Astrocyte of the spinal cord (primary cell): Measurements from ENCODE around the gene SUPT3H.

Experiments used
- DNase-seq: peaks from one replicate; pipeline ENCODE4 v3.0.0; 2011; ENCODE audit warnings: low read depth, low spot score
- H3K4me3 ChIP-seq: 2 replicates; pipeline ENCODE4 v1.5.1; 2011; ENCODE audit warnings: low read depth, mild to moderate bottlenecking, low read length, moderate library complexity
- in situ Hi-C: cut with HindIII; loops from 2 replicates; pipeline ENCODE4 v1.10.0; 2017; ENCODE audit warnings: low sequenced_read_pairs
- TF ChIP-seq, protein P1 (sequence below): IDR thresholded peaks from 2 replicates; pipeline ENCODE4 v1.5.1; 2012; ENCODE audit warnings: low read depth, mild to moderate bottlenecking, low read length, inconsistent platforms

Gene SUPT3H

DNA sequence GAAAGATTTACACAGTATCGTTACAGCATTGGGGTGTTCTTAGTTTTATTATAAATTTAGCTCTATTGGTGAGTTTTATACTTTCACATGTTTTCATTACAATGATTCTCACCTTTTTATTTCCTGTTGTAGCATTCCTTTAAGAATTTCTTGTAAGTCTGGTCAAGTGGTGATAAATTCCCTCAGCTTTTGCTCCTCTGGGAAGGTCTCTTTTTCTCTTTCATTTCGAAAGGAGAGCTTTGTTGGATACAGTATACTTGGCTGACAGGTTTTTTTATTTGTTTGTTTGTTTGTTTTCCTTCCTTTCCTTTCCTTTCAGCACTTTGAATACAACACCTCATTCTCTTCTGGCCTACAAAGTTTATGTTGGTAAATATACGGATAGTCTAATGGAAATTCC is 299.3 kb downstream of the SUPT3H start:
- no peak overlapping the region for H3K4me3 ChIP-seq
- TF ChIP-seq, protein P1, sequence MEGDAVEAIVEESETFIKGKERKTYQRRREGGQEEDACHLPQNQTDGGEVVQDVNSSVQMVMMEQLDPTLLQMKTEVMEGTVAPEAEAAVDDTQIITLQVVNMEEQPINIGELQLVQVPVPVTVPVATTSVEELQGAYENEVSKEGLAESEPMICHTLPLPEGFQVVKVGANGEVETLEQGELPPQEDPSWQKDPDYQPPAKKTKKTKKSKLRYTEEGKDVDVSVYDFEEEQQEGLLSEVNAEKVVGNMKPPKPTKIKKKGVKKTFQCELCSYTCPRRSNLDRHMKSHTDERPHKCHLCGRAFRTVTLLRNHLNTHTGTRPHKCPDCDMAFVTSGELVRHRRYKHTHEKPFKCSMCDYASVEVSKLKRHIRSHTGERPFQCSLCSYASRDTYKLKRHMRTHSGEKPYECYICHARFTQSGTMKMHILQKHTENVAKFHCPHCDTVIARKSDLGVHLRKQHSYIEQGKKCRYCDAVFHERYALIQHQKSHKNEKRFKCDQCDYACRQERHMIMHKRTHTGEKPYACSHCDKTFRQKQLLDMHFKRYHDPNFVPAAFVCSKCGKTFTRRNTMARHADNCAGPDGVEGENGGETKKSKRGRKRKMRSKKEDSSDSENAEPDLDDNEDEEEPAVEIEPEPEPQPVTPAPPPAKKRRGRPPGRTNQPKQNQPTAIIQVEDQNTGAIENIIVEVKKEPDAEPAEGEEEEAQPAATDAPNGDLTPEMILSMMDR = no peak
- DNase-seq = no peak
- in situ Hi-C loops = no loop called here

DNA sequence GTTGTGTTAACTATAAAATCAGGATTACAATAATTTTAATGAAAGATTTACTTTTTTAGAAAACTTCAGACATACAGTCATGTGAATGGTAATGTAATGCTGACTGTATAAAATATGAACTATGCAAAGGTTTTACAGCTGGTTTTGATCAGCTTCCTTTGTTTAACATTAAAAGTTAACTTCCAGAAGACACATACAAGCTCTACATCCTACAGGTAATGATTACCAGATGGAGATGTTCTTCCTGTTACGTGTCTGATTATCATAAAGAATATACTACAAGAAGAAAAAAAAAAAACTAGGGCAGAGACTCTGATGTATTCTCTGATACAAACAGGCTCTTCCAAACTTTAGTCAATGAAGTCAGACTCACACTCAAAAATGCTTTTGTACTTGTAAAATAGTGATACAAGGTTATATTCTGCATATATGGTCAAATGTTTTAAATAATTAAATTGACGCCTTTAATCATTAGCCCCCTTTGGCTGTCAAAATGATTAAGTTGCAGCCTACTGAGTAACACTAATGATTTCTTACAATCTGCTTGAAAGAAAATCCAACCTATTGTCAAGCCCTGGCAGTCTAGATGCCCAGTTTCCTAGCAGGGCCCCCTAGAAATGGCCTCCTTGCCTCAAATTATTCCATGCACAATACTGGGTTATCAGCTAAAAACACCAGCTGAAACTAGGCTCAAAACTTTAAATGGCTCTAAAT is 301.4 kb downstream of the SUPT3H start:
- in situ Hi-C loops = no loop called here
- TF ChIP-seq, protein P1 = no peak
- DNase-seq = peak; percentile 61
- H3K4me3 ChIP-seq = no peak overlapping the region

DNA sequence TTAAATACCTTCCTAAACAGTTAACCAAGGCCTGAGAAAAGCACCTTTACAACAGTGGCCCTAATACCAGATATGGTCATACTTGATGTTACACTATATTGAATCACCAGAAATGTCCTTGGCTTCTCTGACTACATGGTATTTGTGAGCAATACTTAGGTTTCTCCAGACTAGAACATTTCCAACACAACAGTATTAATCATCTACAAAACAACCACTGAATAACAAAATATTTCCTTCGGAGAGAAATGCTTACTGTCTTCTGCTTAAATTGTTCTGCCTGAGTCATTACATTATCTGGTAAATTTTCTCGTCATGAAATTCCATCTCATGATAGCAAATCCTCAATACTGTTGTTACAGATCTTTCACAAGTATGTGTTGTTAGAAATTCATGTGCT is 302.5 kb downstream of the SUPT3H start:
- in situ Hi-C loops = no loop called here

DNA sequence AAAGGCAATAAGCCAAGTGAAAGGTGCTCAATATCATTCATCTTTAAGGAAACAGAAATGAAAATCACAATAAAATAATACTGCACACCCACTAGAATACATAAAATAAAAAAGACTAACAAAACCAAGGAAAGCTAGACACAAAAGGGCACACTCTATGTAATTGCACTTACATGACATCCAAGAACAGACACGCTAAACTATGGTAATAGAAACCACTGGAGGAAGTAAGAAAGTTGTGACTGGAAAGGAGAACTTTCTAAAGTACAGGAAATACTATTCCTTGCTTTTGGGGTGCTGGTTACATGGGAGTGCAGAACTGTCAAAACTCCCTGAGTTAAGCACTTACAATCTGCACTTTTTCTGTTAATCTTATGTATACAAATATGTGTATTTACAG is 303.3 kb downstream of the SUPT3H start:
- TF ChIP-seq, protein P1 = no peak
- DNase-seq = no peak
- H3K4me3 ChIP-seq = no peak overlapping the region
- in situ Hi-C loops = no loop called here

More for the DNA sequence above, 302.5 kb downstream of the SUPT3H start:
- no peak overlapping the region for H3K4me3 ChIP-seq
- DNase-seq = peak; percentile 96
- TF ChIP-seq, protein P1 = no peak

DNA sequence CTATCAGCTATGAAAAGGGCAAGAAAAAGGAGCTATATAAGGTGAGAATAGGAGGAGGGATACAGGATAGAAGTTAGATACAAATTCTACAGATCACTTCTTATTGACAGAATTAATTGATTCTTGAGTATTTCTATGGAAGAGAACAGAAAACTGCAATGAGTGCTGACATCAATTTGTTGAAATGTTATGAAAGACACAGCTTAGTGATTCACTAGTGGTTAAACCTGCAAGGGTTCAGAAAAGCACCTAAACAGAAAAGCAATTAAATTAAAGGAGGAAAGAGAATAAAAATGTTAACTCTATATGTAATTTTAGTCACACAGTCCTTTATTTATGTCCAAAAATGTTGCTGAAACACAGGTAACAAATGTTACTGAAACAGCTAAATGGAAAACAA is 304.0 kb downstream of the SUPT3H start:
- in situ Hi-C loops = no loop called here
- TF ChIP-seq, protein P1 = no peak
- no peak for DNase-seq
- no peak overlapping the region for H3K4me3 ChIP-seq

DNA sequence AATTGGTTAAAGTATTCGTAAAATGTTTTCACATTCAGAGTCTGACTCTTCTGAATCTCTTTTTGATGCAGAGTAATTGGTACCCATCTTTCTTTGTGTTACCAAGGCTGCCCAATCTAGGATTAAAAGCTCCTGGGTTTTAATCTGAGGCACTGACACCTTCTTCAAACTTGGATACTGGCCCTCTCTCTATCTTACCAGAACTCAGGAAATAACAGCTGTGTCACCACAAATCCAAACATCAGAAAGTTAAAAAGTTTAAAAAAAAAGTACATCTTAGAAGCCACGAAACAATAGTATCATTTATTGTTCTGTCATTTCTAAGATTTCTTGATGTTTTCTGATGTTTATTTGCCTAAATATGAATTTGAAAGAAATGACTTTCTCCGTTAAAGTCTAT is 305.1 kb downstream of the SUPT3H start:
- no peak overlapping the region for H3K4me3 ChIP-seq
- in situ Hi-C loops = no loop called here
- DNase-seq = no peak
- TF ChIP-seq, protein P1 = no peak

DNA sequence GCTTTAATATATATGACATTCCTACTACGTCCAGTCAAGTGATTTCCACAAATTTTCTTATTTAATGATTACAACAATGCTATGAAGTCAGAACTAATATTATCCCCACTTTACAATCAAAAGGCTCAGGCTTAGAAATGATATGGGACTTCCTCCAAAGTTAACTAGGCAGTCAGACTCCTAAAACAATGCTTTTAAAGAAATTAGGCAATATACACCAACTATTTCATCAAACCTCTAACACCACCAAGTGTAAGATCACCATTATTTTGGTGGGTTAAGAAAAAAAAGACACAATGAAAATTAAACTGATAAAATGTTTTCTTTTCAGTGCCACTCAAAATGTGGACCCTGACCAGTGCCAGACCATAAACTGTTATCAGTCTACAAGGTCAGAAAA is 305.7 kb downstream of the SUPT3H start:
- H3K4me3 ChIP-seq = no peak overlapping the region
- in situ Hi-C loops = no loop called here
- TF ChIP-seq, protein P1 = no peak
- no peak for DNase-seq
